Psoas muscle (tissue), 8 donors: ENCODE data around the gene ECI1. TPM values are rescaled to one million over a fixed set of nuclear protein-coding genes. Genes with fewer than 3 reads are reported as not detected.

ENCODE experiments used
- ATAC-seq, 4 donors: fragments of 200-7000 bp; cut with Tn5 transposase; one replicate each; pipeline ENCODE4 v1.9.1; 2020; ENCODE audit warnings: moderate library complexity in 3 of 4, mild to moderate bottlenecking in 2 of 4
- DNase-seq, 2 donors: peaks; one replicate each; pipeline ENCODE4 v3.0.0-alpha.2; 2020
- H3K27ac ChIP-seq: fragments of 200-600 bp; one replicate; pipeline ENCODE4 v1.8.0; 2022
- H3K27me3 ChIP-seq, 3 donors: fragments of 200-600 bp in 1 of 3; one replicate each; pipeline versions ENCODE4 v1.6.1 to v1.8.0; 2013 to 2022; ENCODE audit warnings: low read length in 2 of 3, mild to moderate bottlenecking in 2 of 3, moderate library complexity in 1 of 3; ENCODE audit not compliant: insufficient read depth in 3 of 3
- H3K36me3 ChIP-seq, 2 donors: fragments of 200-600 bp in 1 of 2; one replicate each; pipeline versions ENCODE4 v1.6.1 to v1.8.0; 2013 to 2022; ENCODE audit warnings: low read depth in 1 of 2, mild to moderate bottlenecking in 1 of 2, moderate library complexity in 1 of 2; ENCODE audit not compliant: insufficient read depth in 1 of 2
- H3K4me1 ChIP-seq: fragments of 200-600 bp; one replicate; pipeline ENCODE4 v1.8.0; 2022
- H3K4me3 ChIP-seq: fragments of 200-600 bp; one replicate; pipeline ENCODE4 v1.8.0; 2022; ENCODE audit warnings: mild to moderate bottlenecking
- H3K9me3 ChIP-seq: fragments of 200-600 bp; one replicate; pipeline ENCODE4 v1.8.0; 2022
- WGBS, 3 donors: extraction: QIAGEN DNeasy Blood & Tissue Kit; methylation state at CpG; one replicate each; pipeline versions ENCODE4 v1.1.6 to v1.1.7; 2013; 5-methylcytosine and 5-hydroxymethylcytosine counted together
- intact Hi-C, 2 donors: fragments of 100-400 bp; cut with DNase I; formaldehyde crosslinking; loops; one replicate each; pipeline versions ENCODE4 v1.11.0 to v1.14.2; 2022
- polyA plus RNA-seq, 3 donors: library from polyadenylated mRNA; stranded (reverse); fragments of 200-250 nt; gene quantifications; one replicate each; pipeline ENCODE4 v1.2.3, GENCODE V29; 2013
- total RNA-seq, 4 donors: library from RNA; stranded (reverse); fragmentation: NEBNext Ultra II Directional in 2 of 4; extraction: Animal tissue kit (Norgen Biotek cat#: 25700) in 2 of 4; gene quantifications; one replicate each; pipeline versions ENCODE4 v1.2.1 to v1.2.4, GENCODE V29; 2021 to 2023
- TF ChIP-seq, protein P1 (sequence below): fragments of 200-600 bp; IDR thresholded peaks from one replicate; pipeline ENCODE4 v1.8.0; 2022; ENCODE audit warnings: antibody characterized with exemption
- donor health status: healthy with polysubstance abuse.
- donor health status: DM: no; HTN: no; CAD: no; lungs with moderate emphysema.
- donor health status: Bipolar disorder and iron deficiency.
- donor health status: healthy.
- donor health status: DM: yes; HTN: yes; CAD: no.
- donor health status: DM: no; HTN: no; CAD: no.
- donor health status: DM: no; HTN: no; CAD: no.
- donor health status: DM: yes; HTN: yes; CAD: no.

ECI1 gene
- total and polyA plus RNA-seq, 7 donors, result 81.7 to 205 (median 138) TPM

DNA sequence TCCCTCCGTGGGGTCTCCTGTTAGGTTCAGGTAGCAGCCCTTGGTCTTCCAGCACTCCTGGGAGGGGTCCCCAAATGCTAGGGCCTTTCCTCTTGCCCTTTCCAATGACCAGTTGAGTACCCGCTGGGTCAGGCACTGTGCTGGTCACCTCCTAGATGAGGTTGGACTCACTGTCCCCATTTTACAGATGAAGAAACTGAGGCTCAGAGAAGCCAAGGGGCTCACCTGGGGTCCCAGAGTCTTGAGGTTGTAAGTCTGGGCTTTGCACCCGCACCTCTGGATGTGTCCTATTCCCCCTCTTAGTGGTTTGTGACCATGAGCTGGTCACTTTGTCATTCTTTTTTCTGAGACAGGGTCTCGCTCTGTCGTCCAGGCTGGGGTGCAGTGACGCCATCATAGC lies 53.6 kb downstream of the ECI1 start:
- no peaks in the 10 kb centered on the region for H3K36me3 ChIP-seq
- H3K27me3 ChIP-seq, result peaks cover 0 to 42% (median 20%) of the 10 kb centered on the region in 3 donors
- intact Hi-C loops, result no loop called here
- ATAC-seq (no peak), DNase-seq (no peak)
- no peaks in the 10 kb centered on the region for H3K9me3 ChIP-seq
- 83 to 87% (median 84%) methylated on average over 6 of the region's 6 CpGs for WGBS, 3 donors
- peaks cover 8% of the 10 kb centered on the region for H3K4me1 ChIP-seq
- TF ChIP-seq, protein P1, sequence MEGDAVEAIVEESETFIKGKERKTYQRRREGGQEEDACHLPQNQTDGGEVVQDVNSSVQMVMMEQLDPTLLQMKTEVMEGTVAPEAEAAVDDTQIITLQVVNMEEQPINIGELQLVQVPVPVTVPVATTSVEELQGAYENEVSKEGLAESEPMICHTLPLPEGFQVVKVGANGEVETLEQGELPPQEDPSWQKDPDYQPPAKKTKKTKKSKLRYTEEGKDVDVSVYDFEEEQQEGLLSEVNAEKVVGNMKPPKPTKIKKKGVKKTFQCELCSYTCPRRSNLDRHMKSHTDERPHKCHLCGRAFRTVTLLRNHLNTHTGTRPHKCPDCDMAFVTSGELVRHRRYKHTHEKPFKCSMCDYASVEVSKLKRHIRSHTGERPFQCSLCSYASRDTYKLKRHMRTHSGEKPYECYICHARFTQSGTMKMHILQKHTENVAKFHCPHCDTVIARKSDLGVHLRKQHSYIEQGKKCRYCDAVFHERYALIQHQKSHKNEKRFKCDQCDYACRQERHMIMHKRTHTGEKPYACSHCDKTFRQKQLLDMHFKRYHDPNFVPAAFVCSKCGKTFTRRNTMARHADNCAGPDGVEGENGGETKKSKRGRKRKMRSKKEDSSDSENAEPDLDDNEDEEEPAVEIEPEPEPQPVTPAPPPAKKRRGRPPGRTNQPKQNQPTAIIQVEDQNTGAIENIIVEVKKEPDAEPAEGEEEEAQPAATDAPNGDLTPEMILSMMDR, result no peak
- H3K27ac ChIP-seq, result no peak overlapping the region
- no peak overlapping the region for H3K4me3 ChIP-seq

DNA sequence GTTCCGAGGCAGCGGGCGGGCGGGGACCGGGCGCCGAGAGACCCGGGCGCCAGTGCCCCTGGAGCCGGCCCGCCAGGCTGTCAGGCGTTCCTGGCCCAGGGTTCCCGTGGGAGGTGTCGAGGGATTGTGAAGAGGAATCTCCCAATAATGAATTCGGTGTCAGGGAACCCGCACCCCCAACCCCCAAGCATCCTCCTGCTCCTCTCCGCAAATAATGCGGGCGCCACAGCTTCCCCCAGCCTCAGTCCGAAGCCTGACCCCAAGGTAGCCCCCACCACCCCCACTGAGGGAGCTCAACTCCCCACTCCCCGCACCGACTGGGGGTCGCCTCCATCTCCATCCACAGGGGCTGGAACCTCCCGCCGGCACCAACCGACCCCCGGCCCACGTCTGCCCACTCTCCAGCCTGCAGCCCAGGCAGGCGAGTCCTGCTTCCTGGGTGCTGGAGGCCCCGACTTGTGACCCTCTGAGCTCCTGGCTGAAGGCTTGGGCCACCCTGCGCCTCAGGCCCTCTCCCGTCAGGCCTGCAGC lies 54.3 kb downstream of the ECI1 start:
- Histone ChIP-seq H3K4me1 (peaks cover 8% of the 10 kb centered on the region), H3K27me3 (peaks cover 0 to 42% (median 20%) of the 10 kb centered on the region in 3 donors), H3K4me3 (peak overlapping the region; percentile 47), H3K9me3 (no peaks in the 10 kb centered on the region), H3K36me3 (no peaks in the 10 kb centered on the region), H3K27ac (no peak overlapping the region)
- ATAC-seq, result no peak
- TF ChIP-seq, protein P1, result no peak
- no peak for DNase-seq
- intact Hi-C loops, result no loop called here
- 30 to 39% (median 31%) methylated on average over 26 to 32 of the region's 32 CpGs for WGBS, 3 donors

DNA sequence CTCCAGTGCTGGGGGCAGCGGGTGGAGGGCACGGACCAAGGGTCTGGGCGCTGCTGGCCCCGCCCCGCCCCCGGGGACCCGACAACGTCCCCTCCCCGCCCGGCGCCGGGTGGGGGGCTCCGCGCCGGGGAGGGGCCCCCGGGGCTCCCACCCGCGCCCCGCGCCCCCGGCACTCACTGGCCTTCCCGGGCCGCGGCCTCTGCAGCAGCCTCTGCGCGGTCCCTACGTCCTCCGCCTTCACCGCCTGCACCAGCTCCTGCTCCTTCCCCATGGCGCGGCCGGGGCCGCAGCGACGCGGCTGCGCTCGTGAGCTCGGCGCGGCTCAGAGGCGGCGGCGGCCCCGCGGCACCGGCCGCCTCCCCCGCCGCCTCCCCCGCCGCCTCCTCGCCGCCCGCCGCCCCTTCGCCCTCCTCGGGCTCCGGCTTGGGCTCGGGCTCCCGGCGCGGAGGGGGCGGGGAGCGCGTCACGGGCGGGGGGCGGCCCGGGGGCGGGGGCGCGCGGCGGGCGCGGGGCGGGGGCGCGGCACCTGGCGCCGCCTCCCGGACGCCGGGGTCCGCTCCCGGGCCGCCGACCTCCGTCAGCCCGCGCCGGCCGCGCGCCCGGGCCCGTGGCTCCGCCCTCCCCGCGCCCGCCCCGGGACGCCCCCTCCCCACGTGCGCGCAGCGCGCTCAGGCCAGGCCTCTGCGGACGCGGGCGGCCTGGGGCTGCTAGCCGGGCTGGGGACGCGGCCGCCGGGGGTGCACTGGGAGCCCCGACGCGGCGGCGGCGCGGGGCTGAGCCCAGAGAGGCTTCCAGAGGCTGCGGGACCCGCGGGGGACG lies 55.0 kb downstream of the ECI1 start, which contains the start of gene CASKIN1:
TSS of gene CASKIN1 (minus strand) at position 444 of the 819 bp plus-strand sequence. CDS start at position 271, 173 bp downstream.
- H3K4me1 ChIP-seq, result peaks cover 8% of the 10 kb centered on the region
- TF ChIP-seq, protein P1, result no peak
- H3K27me3 ChIP-seq, result peaks cover 0 to 42% (median 20%) of the 10 kb centered on the region in 3 donors
- H3K36me3 ChIP-seq, result no peaks in the 10 kb centered on the region
- H3K4me3 ChIP-seq, result peak within 1 kb of the TSS; percentile 55
- DNase-seq, result no peak
- intact Hi-C loops, result no loop called here
- ATAC-seq, result no peak
- no peak within 1 kb of the TSS for H3K27ac ChIP-seq
- WGBS, 3 donors, result 1 to 2% (median 2%) methylated on average over 23 to 104 of the region's 129 CpGs
- H3K9me3 ChIP-seq, result no peaks in the 10 kb centered on the region

DNA sequence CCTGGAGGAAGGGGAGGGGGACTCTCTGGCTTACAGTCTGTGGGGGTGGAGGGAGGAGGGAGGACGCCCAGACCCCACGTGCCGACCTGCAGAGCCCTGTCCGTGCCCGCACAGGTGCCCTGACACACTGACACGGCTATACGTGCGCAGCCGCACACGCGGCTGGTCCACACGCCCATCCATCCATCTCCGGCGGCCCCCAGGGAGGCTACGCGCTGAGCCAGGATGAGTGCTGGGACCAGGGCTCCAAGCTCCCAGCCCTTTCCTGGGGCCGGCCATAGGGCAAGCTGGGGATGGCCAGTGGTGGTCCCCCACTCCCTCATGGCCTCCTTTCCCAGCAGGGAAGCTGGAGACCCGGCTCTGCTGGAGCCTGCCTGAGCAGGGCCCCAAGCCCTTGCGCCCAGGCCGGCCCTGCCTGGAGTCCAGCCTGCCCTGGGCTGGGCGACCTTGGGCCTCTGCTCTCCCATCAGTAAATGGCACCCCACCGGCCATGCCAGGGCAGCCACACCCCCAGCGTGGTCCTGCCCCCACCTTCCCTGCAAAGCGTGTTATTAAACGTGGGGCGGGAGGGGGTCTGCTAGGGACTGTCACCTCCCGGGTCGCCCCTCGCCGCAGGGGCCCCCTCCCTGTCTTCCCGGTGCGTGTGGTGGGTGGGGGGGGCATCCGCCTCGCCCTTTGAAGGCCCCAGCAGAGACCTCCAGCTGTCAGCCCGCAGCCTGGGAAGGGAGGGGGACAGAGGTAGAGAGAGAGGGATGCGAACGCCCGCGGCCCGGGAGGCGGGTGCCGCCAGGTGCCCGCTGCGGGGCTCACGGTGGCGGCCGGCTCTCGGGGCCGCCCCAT lies 55.8 kb downstream of the ECI1 start:
- intact Hi-C loops, result loop anchor here in 1 of 2 donors (1.0 kb wide), 1 partner anchor 56 kb away; the partner anchor contains the start of gene ECI1
- 7 to 8% (median 8%) methylated on average over 43 to 49 of the region's 49 CpGs for WGBS, 3 donors
- ATAC-seq (peak in 3 of 4 donors; percentile 14 to 28 (median 14)), DNase-seq (no peak)
- H3K27ac ChIP-seq, result no peak overlapping the region
- peak overlapping the region; percentile 55 for H3K4me3 ChIP-seq
- H3K27me3 ChIP-seq, result peaks cover 0 to 42% (median 20%) of the 10 kb centered on the region in 3 donors
- no peaks in the 10 kb centered on the region for H3K36me3 ChIP-seq
- TF ChIP-seq, protein P1, result no peak
- H3K9me3 ChIP-seq, result no peaks in the 10 kb centered on the region
- peaks cover 8% of the 10 kb centered on the region for H3K4me1 ChIP-seq
